DMS153 treated with DMSO at 0.1 percent for 48 hours (cell line): ENCODE data around the gene MNX1.

Experiments used
- DNase-seq: peaks from one replicate; lab custom pipeline; 2025; ENCODE audit not compliant: unreplicated experiment; lab: John Stamatoyannopoulos, UW

Gene MNX1

GRCh38 chr7:157003756-157004520, 6.5 kb downstream of the MNX1 start:
- no peak for DNase-seq

DNA sequence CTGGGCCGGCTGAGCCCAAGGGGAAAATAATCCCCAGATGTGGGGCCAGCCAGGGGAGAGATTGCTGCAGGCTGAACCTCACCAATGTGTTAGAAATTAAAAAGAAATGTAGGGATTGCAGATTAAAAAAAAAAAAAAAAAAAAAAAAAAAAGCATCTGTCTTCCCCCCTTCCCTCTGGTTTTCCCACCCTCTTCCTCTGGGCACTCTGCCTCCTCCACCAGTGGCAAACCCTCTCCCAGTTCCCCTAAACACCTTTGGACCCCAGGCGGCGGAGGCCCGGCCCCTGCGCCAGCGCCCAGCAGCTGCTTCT, 7.1 kb downstream of the MNX1 start:
- DNase-seq, result no peak

DNA sequence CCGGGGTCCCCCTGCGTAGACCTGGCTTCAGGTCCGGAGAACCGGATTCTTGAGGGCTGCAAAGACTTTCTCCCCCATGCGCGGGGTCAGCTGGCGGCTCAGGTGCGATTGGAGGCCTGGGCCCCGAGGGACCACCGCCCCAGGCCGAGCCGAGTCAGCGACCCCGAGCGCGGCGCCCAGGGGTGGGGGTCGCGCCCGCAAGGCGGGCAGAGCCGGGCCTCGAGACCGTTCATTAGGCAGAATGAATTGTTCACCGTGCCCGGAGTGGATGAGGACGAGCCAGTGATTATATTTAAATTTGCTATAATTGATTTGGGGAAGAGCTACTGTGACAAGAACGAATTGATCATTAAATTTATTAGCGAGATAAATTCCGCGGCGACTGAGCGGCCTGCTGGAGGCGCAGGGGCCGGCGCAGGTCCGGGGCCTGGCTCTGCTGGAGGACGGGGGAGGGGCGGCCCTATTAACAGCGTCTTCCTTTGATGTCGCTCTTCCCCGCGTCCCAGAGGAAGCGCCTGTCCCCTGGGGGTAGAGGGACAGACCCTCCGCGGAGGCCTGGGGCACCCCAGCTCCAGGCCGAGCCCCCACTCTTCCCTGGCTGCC, 7.5 kb downstream of the MNX1 start:
- no peak for DNase-seq

DNA sequence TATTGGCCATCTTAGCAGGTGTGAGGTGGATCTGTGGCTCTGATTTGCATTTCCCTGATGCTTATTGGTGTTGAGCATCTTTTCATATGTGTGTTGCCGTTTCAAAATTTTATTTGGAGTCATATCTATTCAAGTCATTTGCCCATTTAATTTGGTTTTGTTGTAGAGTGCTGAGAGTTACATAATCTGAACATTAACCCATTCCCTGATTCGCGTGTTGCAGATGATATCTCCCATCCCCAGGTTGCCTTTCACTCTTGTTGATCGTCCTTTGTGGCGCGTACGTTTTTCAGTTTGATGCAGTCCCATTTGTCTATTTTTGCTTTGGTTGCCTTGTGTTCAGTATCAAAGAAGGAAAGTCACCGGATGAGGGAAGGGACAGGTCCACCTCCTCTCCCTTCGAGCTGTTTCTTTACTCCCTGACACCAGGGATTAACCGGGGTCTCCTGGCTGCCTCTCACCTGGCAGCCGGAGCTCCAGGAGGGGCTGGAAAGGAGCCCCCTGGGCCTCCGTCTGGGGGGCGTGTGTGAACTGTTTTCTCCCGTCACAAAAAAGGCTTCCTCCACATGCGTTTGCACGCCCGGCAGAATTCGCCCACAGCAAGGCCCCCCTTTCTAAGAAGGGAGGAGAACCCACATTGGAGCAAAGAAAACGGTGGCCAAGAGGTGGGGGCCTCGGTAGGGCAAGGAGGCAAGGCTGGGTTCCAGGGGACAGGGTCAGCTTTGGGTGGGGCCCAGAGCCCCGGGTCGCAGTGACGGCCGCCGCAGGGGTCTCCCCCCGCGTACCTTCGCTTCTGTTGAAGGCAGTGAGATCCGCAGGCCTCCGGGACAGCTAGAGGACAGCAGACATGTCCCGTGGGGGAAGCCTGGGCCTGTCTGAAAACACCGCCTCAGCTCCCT, 8.3 kb downstream of the MNX1 start:
- DNase-seq, result no peak

DNA sequence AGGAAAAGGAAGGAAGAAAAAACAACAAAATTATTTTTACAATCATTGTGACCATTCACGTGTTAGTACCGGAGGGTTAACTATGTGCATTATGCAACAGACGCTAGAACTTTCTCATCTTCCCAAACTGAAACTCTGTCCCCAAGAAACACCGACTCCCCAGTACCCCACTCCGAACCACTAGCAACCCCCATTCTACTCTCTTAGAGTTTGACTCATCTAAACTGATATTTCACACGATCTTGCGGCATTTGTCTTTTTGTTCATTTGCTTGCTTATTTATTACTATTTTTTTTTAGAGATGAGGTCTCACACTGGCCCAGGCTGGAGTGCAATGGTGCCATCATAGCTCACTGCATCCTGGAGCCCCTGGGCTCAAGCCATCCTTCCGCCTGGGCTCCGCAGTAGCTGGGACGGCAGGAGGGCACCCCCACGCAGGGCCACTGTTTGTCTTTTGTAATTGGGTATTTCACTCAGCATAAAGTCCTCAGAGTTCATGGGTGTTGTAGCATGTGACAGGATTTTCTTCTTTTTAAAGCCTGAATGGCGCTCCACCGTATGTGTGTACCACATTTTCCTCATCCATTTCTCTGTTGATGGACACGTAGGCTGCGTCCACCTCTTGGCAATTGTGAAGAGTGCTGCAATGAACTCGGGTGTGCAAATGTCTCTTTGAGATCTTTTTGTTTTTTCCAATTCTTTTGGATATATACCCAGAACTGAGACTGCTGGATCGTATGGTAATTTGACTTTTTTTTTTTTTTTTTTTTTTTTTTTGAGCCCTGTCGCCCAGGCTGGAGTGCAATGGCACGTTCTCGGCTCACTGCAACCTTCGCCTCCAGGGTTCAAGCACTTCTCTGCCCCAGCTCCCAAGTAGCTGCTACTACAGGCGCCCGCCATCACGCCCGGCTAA, 9.5 kb downstream of the MNX1 start:
- no peak for DNase-seq

DNA sequence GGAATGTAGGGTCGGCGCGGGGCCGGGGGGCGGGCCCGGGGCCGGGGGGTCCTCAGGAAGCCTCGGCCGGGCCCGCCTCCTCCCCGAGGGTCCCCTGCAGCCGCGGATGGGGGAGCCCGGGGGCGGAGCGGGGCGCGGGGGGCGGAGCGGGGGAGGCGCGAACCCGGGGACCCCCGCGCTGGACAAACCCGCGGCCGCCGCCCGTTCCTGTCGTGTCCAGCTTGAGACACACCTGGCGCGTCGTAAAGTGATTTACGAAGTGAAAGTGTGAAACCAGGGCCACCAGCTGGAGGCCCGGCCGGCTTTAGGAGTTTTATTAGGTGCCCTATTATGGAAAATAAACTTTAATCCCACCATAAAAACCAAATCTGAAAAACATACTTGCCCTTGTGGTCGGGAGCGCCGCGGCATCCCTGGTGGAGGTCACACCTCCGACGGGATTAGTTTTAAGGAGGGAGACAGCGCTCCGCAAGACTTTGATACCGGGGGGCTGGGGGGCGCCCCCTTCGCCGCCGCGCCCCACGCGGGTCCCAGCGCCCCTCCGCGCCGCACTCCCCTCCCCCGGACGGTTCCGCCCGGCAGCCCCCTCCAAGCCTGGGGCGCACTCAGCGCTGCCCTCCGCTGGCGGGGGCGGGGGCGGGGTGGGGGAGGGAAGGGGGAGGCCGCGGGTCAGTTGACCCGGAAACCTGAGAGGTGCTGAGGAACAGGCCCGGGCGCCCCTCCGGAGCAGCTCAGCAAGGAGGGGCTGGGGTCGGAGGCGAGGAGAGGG, 10.3 kb downstream of the MNX1 start:
- DNase-seq, result no peak

DNA sequence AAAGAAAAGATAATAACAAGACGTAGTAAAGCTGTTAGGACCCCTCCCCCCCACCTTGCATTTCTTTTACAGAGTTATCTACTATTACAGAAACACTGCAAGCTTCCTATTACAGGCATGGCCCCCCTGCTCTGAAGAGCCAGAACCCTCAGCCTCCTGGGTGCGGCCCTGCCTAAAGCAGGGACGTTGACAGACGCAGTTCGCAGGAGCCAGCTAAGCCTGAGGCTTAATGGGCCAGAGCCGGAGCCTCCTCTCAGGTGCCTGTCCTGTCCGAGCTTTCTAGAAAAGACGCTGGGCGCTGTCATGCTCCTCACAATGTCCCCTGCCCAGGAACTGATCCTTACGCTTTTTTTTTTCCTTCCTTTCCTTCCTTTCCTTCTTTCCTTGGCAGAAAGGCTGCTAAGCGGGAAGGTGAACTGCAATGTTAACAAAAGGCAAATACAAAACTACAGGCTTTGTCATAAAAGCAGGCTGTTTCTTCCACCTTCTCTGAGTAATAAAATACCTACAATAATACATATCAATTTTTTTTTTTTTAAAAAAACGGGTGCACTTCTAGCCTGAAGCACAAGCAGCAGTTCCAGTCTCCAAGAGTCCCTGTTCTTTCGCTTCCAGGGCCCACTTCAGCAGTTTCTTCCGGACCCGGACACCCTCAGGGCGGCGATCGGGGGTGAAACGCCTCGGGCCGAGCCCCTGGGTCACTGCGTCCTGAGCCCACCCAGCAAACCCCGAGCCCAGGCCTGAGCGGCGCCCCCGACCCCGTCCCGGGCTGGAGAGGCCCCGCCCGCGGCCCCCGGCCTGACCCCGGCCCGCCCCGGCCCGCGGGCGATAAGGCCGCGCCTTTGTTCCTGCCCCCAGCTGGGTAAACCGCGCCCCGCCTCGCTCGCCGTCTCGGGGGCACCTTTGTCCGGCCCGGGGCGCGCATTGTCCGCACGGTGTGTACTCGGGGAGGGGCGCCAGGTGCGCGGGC, 11.2 kb downstream of the MNX1 start:
- DNase-seq, result no peak

DNA sequence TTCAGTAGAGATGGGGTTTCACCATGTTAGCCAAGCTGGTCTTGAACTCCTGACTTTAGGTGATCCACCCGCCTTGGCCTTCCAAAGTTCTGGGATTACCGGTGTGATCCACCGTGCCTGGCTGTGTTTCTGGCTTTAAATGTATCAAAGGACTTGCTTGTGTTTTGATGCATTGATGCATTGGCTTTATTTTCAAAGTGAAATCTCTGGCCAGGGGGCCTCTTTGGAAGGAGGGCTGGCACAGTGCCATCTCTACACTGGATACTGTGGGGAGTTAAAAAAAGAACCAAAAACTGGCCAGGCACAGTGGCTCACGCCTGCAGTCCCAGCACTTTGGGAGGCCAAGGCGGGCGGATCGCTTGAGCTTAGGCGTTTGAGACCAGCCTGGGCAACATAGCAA, 16.0 kb downstream of the MNX1 start:
- DNase-seq, result no peak

GRCh38 chr7:156993925-156994235, 16.6 kb downstream of the MNX1 start:
- DNase-seq, result no peak

DNA sequence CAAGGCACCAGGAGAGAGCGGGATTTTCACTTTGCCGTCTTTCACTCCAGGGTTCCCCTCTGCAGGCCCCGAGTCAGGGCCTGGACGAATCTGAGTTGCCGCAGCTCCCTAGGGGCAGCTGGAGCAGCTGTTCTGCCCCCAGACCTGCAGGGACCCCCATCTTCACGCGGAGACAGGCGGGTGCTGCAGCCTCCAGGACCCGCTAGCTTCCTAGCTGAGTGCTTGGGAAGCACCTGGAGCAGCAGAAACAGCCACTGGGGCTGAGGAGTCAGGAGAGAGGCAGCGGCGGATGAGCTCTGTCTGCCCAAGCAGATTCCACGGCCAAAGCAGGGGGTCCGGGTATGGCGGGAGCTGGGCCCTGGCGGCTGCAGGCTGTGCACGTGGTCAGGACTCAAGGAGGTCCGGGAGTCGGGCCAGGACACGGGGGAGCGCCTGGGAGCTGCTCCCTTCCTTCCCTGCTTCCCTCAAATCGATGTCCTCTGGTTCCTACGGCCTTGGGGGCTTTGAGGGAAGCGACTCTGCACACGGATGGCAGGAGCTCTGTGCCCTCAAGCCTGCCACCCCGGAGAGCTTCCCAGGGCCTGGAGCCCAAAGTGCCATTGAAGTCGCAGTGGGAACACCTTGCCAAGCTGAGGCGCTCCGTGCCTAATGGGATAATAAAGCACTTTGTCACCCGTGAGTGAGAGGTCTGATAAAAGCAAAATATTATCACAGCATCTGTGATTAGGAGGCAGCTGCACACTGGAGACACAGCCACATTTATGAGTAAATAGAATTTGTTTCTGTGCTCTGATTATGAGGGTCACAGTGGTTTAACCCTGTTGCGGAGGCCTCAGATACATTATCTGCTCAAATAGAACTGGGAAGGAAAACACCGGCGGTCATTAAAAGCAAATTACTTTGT, 17.2 kb downstream of the MNX1 start:
- no peak for DNase-seq

DNA sequence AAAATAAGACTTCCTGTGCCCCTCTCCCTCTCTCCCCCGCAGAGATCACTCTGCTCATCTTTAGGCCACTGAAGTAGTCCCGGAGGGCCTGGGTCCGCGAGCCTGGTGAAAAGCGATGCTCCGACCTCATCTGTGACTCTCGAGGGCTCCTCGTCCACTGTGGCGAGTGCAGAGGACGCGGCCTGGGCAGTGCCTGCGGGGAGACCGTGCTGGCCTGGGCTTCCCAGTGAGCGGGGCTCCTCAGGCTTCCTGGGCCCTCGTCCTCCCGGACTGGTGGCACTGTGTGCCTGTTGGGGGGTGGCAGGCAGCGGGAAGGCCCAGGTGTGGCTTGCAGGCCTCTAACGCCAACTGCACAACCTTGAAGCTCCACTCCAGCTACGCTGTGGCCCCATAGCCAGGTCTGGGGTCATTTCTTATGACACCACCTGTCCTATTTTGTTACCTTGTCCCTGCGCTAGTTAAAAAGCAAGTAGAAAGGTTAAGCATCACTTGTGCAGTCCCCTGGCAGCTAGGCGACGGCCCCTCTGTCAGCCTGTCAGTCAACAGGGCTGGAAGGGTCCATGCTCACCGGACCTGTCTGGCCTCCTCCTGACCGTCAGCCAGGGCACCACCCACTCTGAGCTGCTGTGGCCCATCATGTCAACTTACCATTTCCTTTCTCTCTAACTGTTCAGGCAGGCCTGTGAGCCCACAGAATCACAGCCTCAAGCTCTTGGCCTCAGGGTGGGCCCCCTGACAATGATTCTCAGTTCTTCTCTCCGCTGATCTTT, 20.5 kb downstream of the MNX1 start:
- no peak for DNase-seq

GRCh38 chr7:156988343-156989185, 21.9 kb downstream of the MNX1 start:
- DNase-seq, result no peak

- DNase-seq, result no peak
These were observed 24.1 kb downstream of the MNX1 start for GRCh38 chr7:156986378-156986777.

DNA sequence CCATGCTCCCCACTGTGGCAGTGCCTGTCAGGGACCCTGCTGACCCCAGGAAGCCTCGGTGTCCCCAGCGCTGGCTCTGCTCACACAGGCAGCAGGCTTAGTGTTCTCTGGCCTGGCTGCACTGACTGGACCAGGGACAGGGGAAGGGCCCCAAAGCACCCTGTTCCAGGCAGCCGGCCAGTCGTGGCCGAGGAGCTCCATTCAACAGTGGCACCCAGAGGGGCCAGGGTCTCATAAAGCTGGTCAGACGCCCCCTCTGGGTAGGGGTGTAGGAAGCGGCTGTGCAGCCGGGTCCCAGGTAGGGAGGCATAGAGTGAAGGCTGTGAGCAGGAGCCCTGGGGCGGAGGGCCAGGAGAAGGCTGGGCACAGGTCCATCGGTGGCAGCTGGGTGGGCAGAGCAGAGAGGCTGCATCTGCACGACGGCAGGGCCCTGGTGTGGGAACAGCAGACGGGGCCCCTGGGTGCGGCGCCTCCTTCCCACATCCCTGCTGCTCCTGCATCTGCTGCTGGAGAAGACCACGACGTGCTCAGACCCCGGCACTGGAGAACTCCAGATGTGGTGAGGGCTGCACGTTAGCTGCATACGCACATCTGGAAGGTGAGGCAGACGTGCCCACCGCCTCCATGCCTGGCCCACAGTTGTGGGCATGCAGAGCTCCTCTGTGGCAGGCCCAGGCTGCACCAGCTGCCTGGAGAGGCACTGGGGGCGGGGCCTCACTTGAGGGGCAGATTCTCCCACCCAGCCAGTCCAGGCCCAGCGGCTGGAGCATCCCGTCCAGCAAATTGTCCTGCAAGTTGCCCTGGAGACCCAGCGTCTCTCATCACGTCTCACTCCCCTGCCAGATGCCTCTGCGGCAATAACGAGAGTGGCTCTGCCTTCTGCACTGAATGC, 25.1 kb downstream of the MNX1 start:
- DNase-seq, result no peak

DNA sequence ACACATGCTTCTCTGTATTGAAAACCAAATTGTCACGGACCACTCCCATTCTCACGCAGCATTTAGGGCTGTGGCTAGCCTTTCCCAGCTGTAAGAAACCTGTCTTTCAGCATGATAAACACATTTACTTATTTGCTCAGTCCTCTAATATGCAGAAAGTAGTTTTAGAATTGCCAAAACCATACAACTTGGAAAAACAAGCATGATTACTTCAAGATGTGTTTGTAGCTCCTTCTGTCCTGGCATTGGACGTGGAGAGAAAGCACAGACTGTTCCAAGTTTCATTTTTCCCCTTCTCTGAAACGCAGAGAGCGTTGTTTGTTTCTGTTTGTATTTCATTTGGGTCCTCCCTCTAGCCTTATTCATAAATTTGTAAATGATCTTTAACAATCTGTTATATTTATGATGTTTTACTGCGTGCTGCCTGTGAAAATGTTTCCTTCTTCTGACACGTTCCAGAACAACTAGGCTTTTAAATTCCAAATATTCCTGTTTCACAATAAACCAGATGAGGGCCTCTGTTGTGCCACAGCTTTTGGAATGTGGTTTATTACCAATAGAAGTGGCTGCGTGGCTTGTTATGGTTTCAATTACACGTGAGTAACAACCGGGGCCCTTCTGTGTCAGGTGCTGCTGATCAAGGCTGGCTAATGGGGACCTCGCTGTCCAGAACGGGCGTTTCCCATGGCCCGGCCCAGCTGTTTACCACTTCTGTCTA, 26.1 kb downstream of the MNX1 start:
- no peak for DNase-seq
